ENCODE data around the gene TCTN1. TPM values are rescaled to one million over a fixed set of nuclear protein-coding genes. Genes with fewer than 3 reads are reported as not detected.
A peak's percentile ranks its signal among the peaks of the same experiment; 100 is the strongest.

TCTN1 gene
- total and polyA plus RNA-seq, 9 donors: 19.0 to 24.9 (median 20.8) TPM

DNA sequence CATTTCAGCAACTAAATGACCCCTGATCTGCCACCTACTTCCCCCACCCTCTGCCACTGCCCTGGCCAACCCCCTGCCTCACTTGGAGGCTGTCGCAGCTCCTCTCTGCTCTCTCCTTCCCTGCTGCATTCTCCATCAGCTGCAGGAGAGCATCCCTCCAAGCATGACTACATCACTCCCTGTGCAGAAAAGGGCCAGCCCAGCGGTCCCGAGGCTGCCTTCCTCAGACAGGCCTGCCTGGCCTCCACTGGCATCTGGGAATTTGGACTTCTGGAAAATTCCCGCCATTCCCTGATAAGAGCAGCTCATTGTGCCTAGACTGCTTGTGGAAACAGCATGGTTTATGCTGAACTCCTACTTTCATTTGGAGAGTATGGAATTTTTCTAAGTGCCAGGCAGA, 62.2 kb downstream of the TCTN1 start:
- no peaks in the 10 kb centered on the region for H3K27me3 ChIP-seq (ENCODE audit: control insufficient read depth, insufficient read depth, low read length)
- 70% methylated on average over 4 of the region's 4 CpGs for WGBS (ENCODE audit: insufficient coverage)
- H3K9me3 ChIP-seq (replicated peaks; ENCODE audit: control insufficient read depth, low read depth, low read length): no peaks in the 10 kb centered on the region
- H3K4me3 ChIP-seq (ENCODE audit: low read length): no peak overlapping the region
- no peak for DNase-seq
- no peaks in the 10 kb centered on the region for H3K36me3 ChIP-seq (ENCODE audit: control insufficient read depth, insufficient read depth, low read length)
- H3K4me1 ChIP-seq (ENCODE audit: control insufficient read depth, insufficient read depth, low read length): peaks cover 7% of the 10 kb centered on the region
- no peak overlapping the region for H3K27ac ChIP-seq (ENCODE audit: low read length)

DNA sequence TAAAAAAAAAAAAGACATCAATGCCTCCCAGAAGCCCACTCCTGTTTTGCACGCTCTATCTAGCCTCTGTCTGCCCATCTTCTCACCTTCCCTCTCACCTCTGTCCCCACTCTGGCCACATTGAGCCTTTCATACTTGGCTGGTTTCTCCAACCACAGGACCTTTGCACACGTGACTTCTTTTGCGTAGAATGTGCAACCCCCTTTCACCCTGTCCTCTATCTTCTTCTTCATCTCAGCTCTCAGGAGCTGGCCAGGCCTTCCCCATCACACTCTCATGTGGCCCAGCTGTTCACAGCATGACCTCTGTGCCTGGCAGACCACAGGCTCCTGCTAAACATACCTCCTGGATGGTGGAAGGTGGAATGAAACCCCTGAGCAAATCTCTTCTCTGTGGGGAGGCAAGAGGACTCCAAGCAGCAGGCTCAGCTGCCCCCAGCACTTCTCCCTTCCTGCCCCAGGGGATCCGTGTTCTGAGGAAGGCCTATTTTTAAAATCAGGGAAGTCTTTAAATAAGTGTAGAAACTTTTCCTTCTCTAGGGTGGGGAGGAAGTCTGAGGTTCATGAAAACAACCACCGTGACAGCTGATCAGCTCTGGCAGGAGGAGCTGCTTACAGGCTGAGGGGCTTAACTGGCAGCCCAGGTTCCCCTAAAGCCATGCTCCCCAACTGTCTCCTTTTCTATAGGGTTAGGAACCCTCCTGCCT, 63.4 kb downstream of the TCTN1 start:
- Histone ChIP-seq H3K9me3 (replicated peaks; ENCODE audit: control insufficient read depth, low read depth, low read length) (no peaks in the 10 kb centered on the region), H3K36me3 (ENCODE audit: control insufficient read depth, insufficient read depth, low read length) (no peaks in the 10 kb centered on the region), H3K27ac (ENCODE audit: low read length) (peak overlapping the region; percentile 29), H3K4me3 (ENCODE audit: low read length) (no peak overlapping the region), H3K27me3 (ENCODE audit: control insufficient read depth, insufficient read depth, low read length) (no peaks in the 10 kb centered on the region), H3K4me1 (ENCODE audit: control insufficient read depth, insufficient read depth, low read length) (peaks cover 7% of the 10 kb centered on the region)
- peak; percentile 66 for DNase-seq
- WGBS (ENCODE audit: insufficient coverage): 77% methylated on average over 3 of the region's 5 CpGs

DNA sequence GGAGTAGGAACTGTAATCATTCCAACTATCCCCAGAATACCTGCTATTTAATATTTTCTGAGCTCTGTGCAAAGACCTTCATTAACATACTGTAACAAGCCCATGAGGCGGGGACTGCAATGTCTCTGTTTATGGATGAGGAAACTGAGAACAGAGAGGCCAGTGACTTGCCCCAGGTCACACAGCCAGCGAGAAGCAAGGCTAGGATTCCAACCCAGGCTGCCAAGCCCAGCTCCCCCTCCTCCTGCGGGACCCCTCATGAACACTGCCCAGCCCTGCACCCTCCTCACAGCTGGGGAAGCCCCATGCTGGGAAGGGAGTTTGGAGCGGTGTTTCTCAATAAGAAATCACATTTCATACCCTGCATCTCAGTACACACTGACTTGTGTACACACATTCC, 64.1 kb downstream of the TCTN1 start:
- Histone ChIP-seq H3K27me3 (ENCODE audit: control insufficient read depth, insufficient read depth, low read length) (no peaks in the 10 kb centered on the region), H3K4me1 (ENCODE audit: control insufficient read depth, insufficient read depth, low read length) (peaks cover 7% of the 10 kb centered on the region), H3K4me3 (ENCODE audit: low read length) (no peak overlapping the region), H3K27ac (ENCODE audit: low read length) (peak overlapping the region; percentile 29), H3K9me3 (replicated peaks; ENCODE audit: control insufficient read depth, low read depth, low read length) (no peaks in the 10 kb centered on the region), H3K36me3 (ENCODE audit: control insufficient read depth, insufficient read depth, low read length) (no peaks in the 10 kb centered on the region)
- WGBS (ENCODE audit: insufficient coverage): no CpG with 5 or more reads among the region's 4 CpGs
- DNase-seq: no peak

DNA sequence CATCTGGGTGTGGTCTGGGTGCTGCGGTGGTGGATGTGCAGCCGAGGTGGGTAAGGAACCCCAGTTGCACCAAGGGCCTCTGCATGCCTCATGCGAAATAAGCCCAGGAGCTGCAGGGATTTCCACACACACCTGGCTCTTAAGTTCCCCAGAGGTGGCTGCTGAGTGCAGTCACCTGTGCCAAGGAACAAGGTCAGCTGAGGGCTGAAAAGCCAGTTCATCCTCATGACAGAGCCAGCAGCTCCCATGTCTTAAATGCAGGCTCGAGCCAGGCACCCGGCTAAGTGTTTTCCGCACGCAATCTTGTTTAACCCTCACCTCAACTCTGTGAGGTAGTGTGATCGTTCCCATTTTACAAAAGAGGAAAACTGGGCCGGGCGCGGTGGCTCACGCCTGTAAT, 65.3 kb downstream of the TCTN1 start:
- H3K4me3 ChIP-seq (ENCODE audit: low read length): no peak overlapping the region
- H3K27ac ChIP-seq (ENCODE audit: low read length): no peak overlapping the region
- H3K27me3 ChIP-seq (ENCODE audit: control insufficient read depth, insufficient read depth, low read length): no peaks in the 10 kb centered on the region
- peaks cover 7% of the 10 kb centered on the region for H3K4me1 ChIP-seq (ENCODE audit: control insufficient read depth, insufficient read depth, low read length)
- H3K36me3 ChIP-seq (ENCODE audit: control insufficient read depth, insufficient read depth, low read length): no peaks in the 10 kb centered on the region
- DNase-seq: no peak
- H3K9me3 ChIP-seq (replicated peaks; ENCODE audit: control insufficient read depth, low read depth, low read length): no peaks in the 10 kb centered on the region
- 80% methylated on average over 1 of the region's 12 CpGs for WGBS (ENCODE audit: insufficient coverage)

DNA sequence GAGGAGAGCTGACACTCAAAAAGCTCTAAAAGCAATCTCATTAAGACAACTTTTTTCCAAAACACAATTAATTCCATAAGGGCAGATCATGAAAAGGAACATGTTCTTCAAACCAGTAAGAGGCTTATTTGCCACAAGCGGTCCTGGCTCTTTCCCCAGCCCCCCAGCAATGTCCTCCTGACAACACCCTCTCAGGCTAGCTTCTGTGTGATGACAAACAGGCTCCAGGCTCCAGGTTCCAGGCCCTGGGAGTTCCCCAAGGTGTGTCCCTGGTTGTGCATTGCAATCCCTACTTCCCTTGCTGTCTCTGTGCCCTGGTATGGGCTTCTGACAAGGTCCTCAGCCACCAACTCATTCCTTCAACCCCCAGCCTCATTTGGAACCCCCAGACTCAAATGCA, 66.1 kb downstream of the TCTN1 start:
- Histone ChIP-seq H3K27ac (ENCODE audit: low read length) (no peak overlapping the region), H3K27me3 (ENCODE audit: control insufficient read depth, insufficient read depth, low read length) (no peaks in the 10 kb centered on the region), H3K36me3 (ENCODE audit: control insufficient read depth, insufficient read depth, low read length) (no peaks in the 10 kb centered on the region), H3K9me3 (replicated peaks; ENCODE audit: control insufficient read depth, low read depth, low read length) (no peaks in the 10 kb centered on the region), H3K4me3 (ENCODE audit: low read length) (no peak overlapping the region), H3K4me1 (ENCODE audit: control insufficient read depth, insufficient read depth, low read length) (peaks cover 7% of the 10 kb centered on the region)
- WGBS (ENCODE audit: insufficient coverage): 56% methylated on average over 1 of the region's 1 CpG
- DNase-seq: no peak

GRCh38 chr12:110683888-110684287, 70.0 kb downstream of the TCTN1 start:
- no peak for DNase-seq
- Histone ChIP-seq H3K27ac (ENCODE audit: low read length) (no peak overlapping the region), H3K27me3 (ENCODE audit: control insufficient read depth, insufficient read depth, low read length) (peaks cover 6% of the 10 kb centered on the region), H3K4me3 (ENCODE audit: low read length) (no peak overlapping the region), H3K4me1 (ENCODE audit: control insufficient read depth, insufficient read depth, low read length) (peaks cover 8% of the 10 kb centered on the region), H3K9me3 (replicated peaks; ENCODE audit: control insufficient read depth, low read depth, low read length) (no peaks in the 10 kb centered on the region), H3K36me3 (ENCODE audit: control insufficient read depth, insufficient read depth, low read length) (no peaks in the 10 kb centered on the region)
- WGBS (ENCODE audit: insufficient coverage): no CpG with 5 or more reads among the region's 2 CpGs

DNA sequence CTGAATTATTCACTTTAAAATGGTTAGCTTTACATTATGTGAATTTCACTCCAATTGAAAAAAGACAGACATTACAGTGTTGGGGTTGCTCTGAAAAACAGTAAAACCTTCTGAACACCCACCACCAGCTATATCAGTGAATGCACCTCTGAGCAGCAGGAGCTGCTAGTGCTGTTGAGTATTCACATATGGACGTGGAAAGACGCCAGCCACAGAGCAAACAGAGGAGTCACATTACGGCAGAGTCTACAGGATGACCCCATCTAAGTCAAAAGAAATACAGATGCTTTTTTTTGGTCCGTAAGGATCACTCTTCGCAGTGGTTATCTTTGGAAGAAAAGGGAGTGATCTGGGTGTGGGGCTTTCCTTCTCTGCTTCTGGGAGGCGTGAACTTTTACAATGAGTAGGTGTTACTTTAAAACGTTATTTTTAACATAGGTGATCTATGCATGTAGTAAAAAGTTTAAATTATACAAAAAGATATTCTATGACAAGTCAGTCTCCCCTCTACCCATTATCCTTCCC, 70.4 kb downstream of the TCTN1 start:
- WGBS (ENCODE audit: insufficient coverage): 60% methylated on average over 2 of the region's 7 CpGs
- Histone ChIP-seq H3K36me3 (ENCODE audit: control insufficient read depth, insufficient read depth, low read length) (no peaks in the 10 kb centered on the region), H3K27me3 (ENCODE audit: control insufficient read depth, insufficient read depth, low read length) (peaks cover 6% of the 10 kb centered on the region), H3K4me1 (ENCODE audit: control insufficient read depth, insufficient read depth, low read length) (peaks cover 8% of the 10 kb centered on the region), H3K27ac (ENCODE audit: low read length) (no peak overlapping the region), H3K9me3 (replicated peaks; ENCODE audit: control insufficient read depth, low read depth, low read length) (no peaks in the 10 kb centered on the region), H3K4me3 (ENCODE audit: low read length) (no peak overlapping the region)
- DNase-seq: no peak

DNA sequence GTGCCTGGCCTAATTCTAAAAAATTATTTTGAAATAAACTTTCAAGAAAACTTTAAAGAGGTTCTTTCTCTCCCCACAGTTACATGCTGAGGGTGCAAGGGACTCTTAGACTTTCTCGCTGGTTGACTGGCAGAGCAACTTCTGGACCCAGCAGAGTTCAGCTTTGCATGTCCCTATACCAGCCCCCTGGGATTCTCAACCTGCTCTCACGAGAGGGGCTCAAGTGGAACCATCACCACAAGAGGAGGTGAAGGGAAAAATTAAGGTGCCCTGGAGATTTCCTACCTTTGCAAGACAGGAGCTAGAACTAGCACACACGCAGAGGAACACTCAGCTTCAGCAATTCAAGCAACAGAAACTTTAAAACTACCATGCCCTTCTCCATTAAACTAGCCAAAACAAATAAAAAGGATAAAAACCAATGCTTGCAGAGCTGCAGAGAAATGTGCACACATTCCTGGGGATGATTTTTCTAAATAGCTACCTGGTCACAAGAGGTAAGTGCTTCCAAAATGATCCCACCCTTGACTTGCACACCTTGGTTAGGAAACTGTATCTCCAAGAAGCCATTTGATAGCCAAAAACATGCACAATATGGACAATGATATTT, 72.5 kb downstream of the TCTN1 start:
- H3K27ac ChIP-seq (ENCODE audit: low read length): no peak overlapping the region
- H3K9me3 ChIP-seq (replicated peaks; ENCODE audit: control insufficient read depth, low read depth, low read length): no peaks in the 10 kb centered on the region
- peaks cover 6% of the 10 kb centered on the region for H3K27me3 ChIP-seq (ENCODE audit: control insufficient read depth, insufficient read depth, low read length)
- WGBS (ENCODE audit: insufficient coverage): no CpG with 5 or more reads among the region's 3 CpGs
- H3K4me3 ChIP-seq (ENCODE audit: low read length): no peak overlapping the region
- no peaks in the 10 kb centered on the region for H3K36me3 ChIP-seq (ENCODE audit: control insufficient read depth, insufficient read depth, low read length)
- no peak for DNase-seq
- H3K4me1 ChIP-seq (ENCODE audit: control insufficient read depth, insufficient read depth, low read length): peaks cover 16% of the 10 kb centered on the region

- H3K27me3 ChIP-seq (ENCODE audit: control insufficient read depth, insufficient read depth, low read length): peaks cover 6% of the 10 kb centered on the region
Observed at GRCh38 chr12:110687396-110688169, 73.7 kb downstream of the TCTN1 start.

More at GRCh38 chr12:110687396-110688169, 73.7 kb downstream of the TCTN1 start:
- 74% methylated on average over 12 of the region's 15 CpGs for WGBS (ENCODE audit: insufficient coverage)
- DNase-seq: no peak
- H3K36me3 ChIP-seq (ENCODE audit: control insufficient read depth, insufficient read depth, low read length): no peaks in the 10 kb centered on the region
- H3K4me3 ChIP-seq (ENCODE audit: low read length): no peak overlapping the region
- H3K9me3 ChIP-seq (replicated peaks; ENCODE audit: control insufficient read depth, low read depth, low read length): no peaks in the 10 kb centered on the region
- H3K27ac ChIP-seq (ENCODE audit: low read length): no peak overlapping the region
- peaks cover 16% of the 10 kb centered on the region for H3K4me1 ChIP-seq (ENCODE audit: control insufficient read depth, insufficient read depth, low read length)
